ENCODE results near the gene TLR6. TPM values are rescaled to one million over a fixed set of nuclear protein-coding genes. Genes with fewer than 3 reads are reported as not detected.

TLR6 gene
- total and polyA plus RNA-seq, 4 donors, result 1.4 to 6.1 (median 2.3) TPM

DNA sequence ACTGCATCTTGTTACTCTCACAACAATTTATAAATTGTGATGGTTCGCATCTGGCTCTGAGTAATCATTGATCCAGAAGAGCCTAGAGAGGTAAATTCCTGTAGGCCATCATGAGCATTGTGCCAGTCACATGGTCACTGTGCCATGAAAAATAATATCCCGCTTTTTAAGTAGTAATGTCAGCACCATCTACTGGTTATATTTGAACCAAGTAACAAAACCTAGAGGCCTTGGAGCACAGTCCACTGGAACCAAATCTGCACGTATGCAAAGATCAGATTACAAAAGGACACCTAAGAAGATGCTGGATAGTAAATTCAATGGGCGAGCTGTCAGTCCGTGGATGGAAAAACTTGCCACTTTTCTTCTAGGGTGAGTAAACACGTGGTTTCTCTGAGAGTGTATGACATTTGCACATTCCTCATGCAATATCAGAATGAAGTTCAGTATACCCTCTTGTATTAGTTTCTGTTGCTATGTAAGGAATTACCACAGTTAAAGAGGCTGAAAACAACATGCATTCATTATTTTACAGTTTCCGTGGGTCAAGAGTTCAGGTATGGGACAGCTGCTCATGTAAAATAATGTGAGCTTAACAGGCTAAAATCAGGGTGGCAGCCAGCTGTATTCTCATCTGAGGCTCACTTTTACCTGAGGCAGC is 37.8 kb upstream of the TLR6 start:
- Histone ChIP-seq H3K4me3 (ENCODE audit: low read depth, low read length) (no peak overlapping the region), H3K27me3 (ENCODE audit: control insufficient read depth, insufficient read depth, low read length) (no peaks in the 10 kb centered on the region), H3K27ac (ENCODE audit: low read depth, low read length) (no peak overlapping the region), H3K36me3 (ENCODE audit: control insufficient read depth, insufficient read depth, low read length) (no peaks in the 10 kb centered on the region), H3K4me1 (ENCODE audit: control insufficient read depth, insufficient read depth, low read length) (no peaks in the 10 kb centered on the region), H3K9me3 (ENCODE audit: control insufficient read depth, insufficient read depth, low read length) (no peaks in the 10 kb centered on the region)
- DNase-seq (ENCODE audit: low read depth in 4 of 6, low spot score in 6 of 6), result no peak
- 91% methylated on average over 5 of the region's 7 CpGs for WGBS (ENCODE audit: insufficient coverage)

DNA sequence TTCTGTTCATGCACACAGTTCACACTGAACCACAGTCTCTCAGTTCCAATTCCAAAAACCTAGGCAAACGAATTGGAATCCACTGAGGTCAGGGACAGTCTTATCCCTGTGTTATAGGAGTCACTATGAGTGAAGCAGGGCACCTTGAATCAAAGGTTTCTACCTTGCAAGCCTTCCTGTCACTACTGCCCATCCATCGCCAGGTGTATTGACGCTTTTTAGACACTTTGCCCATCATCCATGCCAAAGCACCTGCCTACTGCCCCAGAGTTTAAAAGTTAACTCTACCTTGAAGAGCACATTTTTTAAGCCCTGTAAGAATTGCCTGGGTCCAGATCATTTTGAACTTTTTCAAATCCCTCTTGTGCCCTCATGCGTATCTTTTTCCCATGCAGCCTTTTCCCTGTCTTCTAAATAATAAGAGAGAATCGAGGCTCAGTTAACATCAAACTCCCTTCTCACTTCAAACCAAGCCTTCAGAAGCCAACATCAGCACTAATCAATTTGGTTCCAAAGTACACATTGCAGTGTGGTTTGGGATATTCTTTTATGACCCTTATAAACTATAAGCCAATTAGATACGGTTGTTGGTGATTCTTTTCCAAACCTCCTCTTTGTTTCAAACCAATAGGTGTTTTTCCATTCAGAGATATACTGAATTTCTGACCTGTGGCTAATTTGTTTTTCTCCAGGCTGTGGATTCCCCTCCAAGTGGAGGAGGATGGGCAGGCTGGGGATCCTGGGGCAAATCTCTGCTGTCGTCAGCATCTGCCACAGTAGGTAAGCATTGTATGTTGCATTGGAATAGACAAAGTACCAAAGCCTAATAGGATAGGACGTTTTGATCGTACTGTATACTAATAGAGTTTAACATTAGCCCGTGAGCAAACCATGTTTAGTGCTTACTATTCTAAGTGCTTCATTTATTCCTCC is 34.7 kb upstream of the TLR6 start:
- Histone ChIP-seq H3K27me3 (ENCODE audit: control insufficient read depth, insufficient read depth, low read length) (no peaks in the 10 kb centered on the region), H3K9me3 (ENCODE audit: control insufficient read depth, insufficient read depth, low read length) (no peaks in the 10 kb centered on the region), H3K4me3 (ENCODE audit: low read depth, low read length) (no peak overlapping the region), H3K4me1 (ENCODE audit: control insufficient read depth, insufficient read depth, low read length) (no peaks in the 10 kb centered on the region), H3K27ac (ENCODE audit: low read depth, low read length) (no peak overlapping the region), H3K36me3 (ENCODE audit: control insufficient read depth, insufficient read depth, low read length) (no peaks in the 10 kb centered on the region)
- DNase-seq (ENCODE audit: low read depth in 4 of 6, low spot score in 6 of 6), result no peak
- 97% methylated on average over 3 of the region's 10 CpGs for WGBS (ENCODE audit: insufficient coverage)

DNA sequence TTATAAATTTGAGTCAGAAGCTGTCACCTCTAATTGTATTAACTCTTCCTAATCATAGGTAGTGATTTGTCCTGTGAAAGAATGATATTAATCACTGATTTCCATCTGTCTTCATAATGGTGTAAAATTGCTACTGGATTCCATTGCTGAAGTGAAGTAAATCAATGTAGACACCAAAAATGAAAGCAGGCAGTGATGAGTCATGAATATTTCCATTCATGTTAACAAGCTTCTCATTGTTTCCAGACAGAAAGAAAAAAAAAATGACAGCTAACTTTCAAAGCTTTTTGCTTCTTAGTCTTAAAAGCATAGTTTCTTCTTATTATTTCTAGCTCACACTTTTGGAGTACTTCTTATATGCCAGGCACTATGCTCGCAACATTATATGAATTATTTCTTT is 32.5 kb upstream of the TLR6 start:
- peak overlapping the region; percentile 80 for H3K27ac ChIP-seq (ENCODE audit: low read depth, low read length)

DNA sequence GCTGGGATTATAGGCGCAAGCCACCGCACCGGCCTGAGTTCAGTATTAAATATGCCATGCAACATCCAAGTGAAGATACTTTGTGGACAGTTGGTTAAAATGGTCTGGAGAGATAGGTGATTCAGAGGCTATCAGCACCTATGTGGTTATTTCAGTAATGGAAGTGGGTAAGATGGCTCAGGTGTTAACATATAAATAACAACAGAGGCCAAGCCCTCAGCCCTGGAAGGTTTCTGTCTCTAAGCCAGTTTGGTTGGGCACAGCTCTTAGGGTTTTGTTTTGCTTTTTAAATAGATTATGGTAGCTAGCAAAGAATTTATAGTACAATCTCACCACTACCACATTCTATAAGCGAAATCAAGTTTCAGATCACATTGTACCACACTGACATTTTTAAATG is 27.6 kb upstream of the TLR6 start:
- H3K36me3 ChIP-seq (ENCODE audit: control insufficient read depth, insufficient read depth, low read length), result no peaks in the 10 kb centered on the region
- no CpG with 5 or more reads among the region's 4 CpGs for WGBS (ENCODE audit: insufficient coverage)
- no peaks in the 10 kb centered on the region for H3K27me3 ChIP-seq (ENCODE audit: control insufficient read depth, insufficient read depth, low read length)
- H3K4me3 ChIP-seq (ENCODE audit: low read depth, low read length), result no peak overlapping the region
- no peak overlapping the region for H3K27ac ChIP-seq (ENCODE audit: low read depth, low read length)
- no peaks in the 10 kb centered on the region for H3K9me3 ChIP-seq (ENCODE audit: control insufficient read depth, insufficient read depth, low read length)
- no peaks in the 10 kb centered on the region for H3K4me1 ChIP-seq (ENCODE audit: control insufficient read depth, insufficient read depth, low read length)
- DNase-seq (ENCODE audit: low read depth in 4 of 6, low spot score in 6 of 6), result no peak

More for the DNA sequence above, 32.5 kb upstream of the TLR6 start:
- no peaks in the 10 kb centered on the region for H3K4me1 ChIP-seq (ENCODE audit: control insufficient read depth, insufficient read depth, low read length)
- H3K9me3 ChIP-seq (ENCODE audit: control insufficient read depth, insufficient read depth, low read length), result no peaks in the 10 kb centered on the region
- H3K4me3 ChIP-seq (ENCODE audit: low read depth, low read length), result no peak overlapping the region
- peak in 1 of 6 donors; percentile 18 for DNase-seq (ENCODE audit: low read depth in 4 of 6, low spot score in 6 of 6)
- no peaks in the 10 kb centered on the region for H3K36me3 ChIP-seq (ENCODE audit: control insufficient read depth, insufficient read depth, low read length)
- no CpG with 5 or more reads among the region's 1 CpG for WGBS (ENCODE audit: insufficient coverage)
- no peaks in the 10 kb centered on the region for H3K27me3 ChIP-seq (ENCODE audit: control insufficient read depth, insufficient read depth, low read length)

DNA sequence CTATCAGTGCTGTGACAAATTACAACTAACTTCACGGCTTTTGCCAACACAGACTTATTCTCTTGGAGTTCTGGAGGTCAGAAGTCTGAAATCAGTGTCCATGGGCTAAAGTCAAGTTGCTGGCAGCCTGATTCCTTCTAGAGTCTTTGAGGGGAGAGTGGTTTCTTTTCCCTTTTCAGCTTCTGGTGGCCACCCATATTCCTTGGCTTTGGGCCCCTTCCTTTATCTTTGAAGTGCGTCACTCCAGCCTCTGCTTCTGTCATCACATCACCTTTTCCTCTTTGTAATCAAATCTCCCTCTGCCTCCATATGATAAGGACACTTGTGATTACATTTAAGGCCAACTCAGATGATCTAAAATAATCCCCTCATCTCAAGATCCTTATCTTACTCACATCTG is 20.0 kb upstream of the TLR6 start:
- no peaks in the 10 kb centered on the region for H3K36me3 ChIP-seq (ENCODE audit: control insufficient read depth, insufficient read depth, low read length)

DNA sequence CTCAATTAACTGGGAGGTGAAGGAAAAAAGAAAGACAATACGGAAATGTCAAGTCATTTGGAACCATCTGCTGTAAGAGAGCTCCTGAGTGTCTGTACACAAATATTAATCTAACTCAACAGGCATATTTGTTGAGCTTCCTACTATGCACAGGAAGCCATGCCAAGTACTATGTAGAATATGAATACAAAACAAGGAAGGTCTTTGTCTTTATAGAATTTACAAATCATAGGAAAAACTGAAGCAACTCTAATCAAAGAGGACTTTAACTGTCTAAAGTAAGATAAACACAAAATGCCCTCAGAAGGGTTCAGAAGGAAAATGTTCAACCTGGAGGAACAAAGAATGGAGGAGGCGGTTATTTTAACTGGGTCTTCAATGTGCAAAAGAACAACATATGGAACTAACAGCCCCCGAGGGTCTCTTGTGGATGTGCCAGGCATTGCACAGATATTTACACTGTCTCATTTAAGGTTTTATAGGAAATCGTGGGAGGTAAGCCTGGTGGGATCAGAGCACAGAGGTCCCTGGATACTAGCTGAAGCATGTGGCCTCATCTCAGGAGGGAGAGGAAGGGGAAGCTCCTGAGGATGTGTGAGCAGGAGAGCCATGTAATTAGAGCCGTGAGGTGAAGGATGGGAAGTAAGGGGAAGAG is 16.8 kb upstream of the TLR6 start:
- no peak overlapping the region for H3K4me3 ChIP-seq (ENCODE audit: low read depth, low read length)
- H3K27ac ChIP-seq (ENCODE audit: low read depth, low read length), result peak overlapping the region; percentile 33
- DNase-seq (ENCODE audit: low read depth in 4 of 6, low spot score in 6 of 6), result peak in 1 of 6 donors; percentile 54
- peaks cover under 1% of the 10 kb centered on the region for H3K4me1 ChIP-seq (ENCODE audit: control insufficient read depth, insufficient read depth, low read length)
- no peaks in the 10 kb centered on the region for H3K27me3 ChIP-seq (ENCODE audit: control insufficient read depth, insufficient read depth, low read length)
- WGBS (ENCODE audit: insufficient coverage), result 75% methylated on average over 3 of the region's 5 CpGs
- H3K36me3 ChIP-seq (ENCODE audit: control insufficient read depth, insufficient read depth, low read length), result no peaks in the 10 kb centered on the region
- H3K9me3 ChIP-seq (ENCODE audit: control insufficient read depth, insufficient read depth, low read length), result no peaks in the 10 kb centered on the region

More for the DNA sequence above, 20.0 kb upstream of the TLR6 start:
- H3K27ac ChIP-seq (ENCODE audit: low read depth, low read length), result no peak overlapping the region
- H3K4me1 ChIP-seq (ENCODE audit: control insufficient read depth, insufficient read depth, low read length), result no peaks in the 10 kb centered on the region
- no peak overlapping the region for H3K4me3 ChIP-seq (ENCODE audit: low read depth, low read length)
- 17% methylated on average over 1 of the region's 2 CpGs for WGBS (ENCODE audit: insufficient coverage)
- H3K27me3 ChIP-seq (ENCODE audit: control insufficient read depth, insufficient read depth, low read length), result no peaks in the 10 kb centered on the region
- no peak for DNase-seq (ENCODE audit: low read depth in 4 of 6, low spot score in 6 of 6)
- H3K9me3 ChIP-seq (ENCODE audit: control insufficient read depth, insufficient read depth, low read length), result no peaks in the 10 kb centered on the region

DNA sequence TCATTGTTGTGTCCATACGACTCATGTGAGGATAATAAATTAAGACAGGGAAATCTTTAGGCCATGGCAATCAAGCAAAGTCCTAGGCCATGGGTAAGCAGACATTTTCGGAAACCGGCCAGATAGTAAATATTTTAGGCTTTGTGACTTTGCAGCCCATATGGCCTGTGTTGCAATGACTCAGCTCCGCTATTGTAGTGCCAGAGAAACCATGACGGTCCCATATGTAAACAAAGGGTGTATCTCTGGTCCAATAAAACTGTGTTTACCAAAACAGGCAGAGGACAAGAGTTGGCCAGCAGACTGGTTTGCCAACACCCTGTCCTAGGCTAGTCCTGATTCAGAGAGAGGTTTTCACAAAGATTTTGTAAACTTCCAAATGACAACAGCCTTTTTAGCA is 16.0 kb upstream of the TLR6 start:
- no peak overlapping the region for H3K27ac ChIP-seq (ENCODE audit: low read depth, low read length)

DNA sequence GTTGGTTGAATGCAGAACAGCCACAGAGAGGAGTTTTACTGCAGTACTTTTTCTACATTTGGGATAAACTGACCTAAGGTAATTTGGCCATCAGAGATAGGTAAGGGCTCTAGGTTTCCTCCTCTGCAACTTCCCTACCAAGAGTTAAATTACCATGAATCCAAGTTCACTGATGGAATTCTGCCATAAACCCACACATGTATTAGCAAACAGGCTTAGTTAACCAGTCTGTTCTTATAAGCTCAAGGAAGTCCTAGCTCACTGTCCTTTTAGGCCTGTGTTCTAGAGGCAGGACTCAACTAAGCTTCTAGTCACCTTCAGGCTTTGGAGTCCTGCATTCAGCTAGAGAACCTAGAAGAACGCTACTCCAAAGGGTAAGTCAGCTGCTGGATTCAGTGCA is 15.0 kb upstream of the TLR6 start:
- no peak for DNase-seq (ENCODE audit: low read depth in 4 of 6, low spot score in 6 of 6)
- 86% methylated on average over 1 of the region's 1 CpG for WGBS (ENCODE audit: insufficient coverage)
- H3K36me3 ChIP-seq (ENCODE audit: control insufficient read depth, insufficient read depth, low read length), result no peaks in the 10 kb centered on the region

More for the DNA sequence above, 16.0 kb upstream of the TLR6 start:
- peaks cover 8% of the 10 kb centered on the region for H3K4me1 ChIP-seq (ENCODE audit: control insufficient read depth, insufficient read depth, low read length)
- peaks cover 4% of the 10 kb centered on the region for H3K27me3 ChIP-seq (ENCODE audit: control insufficient read depth, insufficient read depth, low read length)
- no peaks in the 10 kb centered on the region for H3K36me3 ChIP-seq (ENCODE audit: control insufficient read depth, insufficient read depth, low read length)
- no peak overlapping the region for H3K4me3 ChIP-seq (ENCODE audit: low read depth, low read length)
- H3K9me3 ChIP-seq (ENCODE audit: control insufficient read depth, insufficient read depth, low read length), result no peaks in the 10 kb centered on the region
- DNase-seq (ENCODE audit: low read depth in 4 of 6, low spot score in 6 of 6), result no peak
- 72% methylated on average over 5 of the region's 5 CpGs for WGBS (ENCODE audit: insufficient coverage)

DNA sequence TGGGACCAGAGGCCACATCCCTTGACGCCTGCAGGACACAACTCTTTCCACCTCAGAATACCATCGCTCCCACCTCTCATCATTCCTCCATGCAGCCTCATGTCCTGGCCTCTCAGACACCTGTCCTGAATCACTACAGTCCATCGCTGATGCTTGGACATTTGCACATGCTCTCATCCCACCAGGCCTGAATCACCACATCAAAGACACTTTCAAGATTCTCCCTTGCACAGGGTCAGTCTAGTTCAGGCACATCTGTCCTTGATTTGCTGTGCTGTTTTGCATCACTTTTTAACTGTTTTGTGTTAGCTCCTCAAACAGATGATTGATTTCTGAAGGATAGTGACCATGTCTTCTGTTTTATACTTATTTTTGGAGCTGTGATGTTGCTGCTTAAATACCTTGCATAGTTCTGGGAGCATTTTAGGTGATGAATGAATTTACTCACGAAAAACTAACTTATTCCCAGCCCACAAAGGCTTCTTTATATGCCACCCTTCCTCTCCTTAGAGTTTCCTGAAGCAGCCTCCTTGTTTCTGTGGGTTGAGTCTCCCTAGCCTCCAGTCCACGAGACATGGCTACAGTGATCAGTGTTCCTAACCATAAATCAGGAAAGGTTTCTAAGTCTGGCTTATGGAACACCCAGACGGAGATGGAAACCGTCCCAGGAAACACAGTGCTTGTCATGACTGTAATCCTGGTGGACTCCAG is 13.6 kb upstream of the TLR6 start:
- DNase-seq (ENCODE audit: low read depth in 4 of 6, low spot score in 6 of 6), result peak in 2 of 6 donors; percentile 19 to 32
- 75% methylated on average over 4 of the region's 7 CpGs for WGBS (ENCODE audit: insufficient coverage)
- no peak overlapping the region for H3K27ac ChIP-seq (ENCODE audit: low read depth, low read length)
- H3K9me3 ChIP-seq (ENCODE audit: control insufficient read depth, insufficient read depth, low read length), result no peaks in the 10 kb centered on the region
- no peak overlapping the region for H3K4me3 ChIP-seq (ENCODE audit: low read depth, low read length)
- H3K4me1 ChIP-seq (ENCODE audit: control insufficient read depth, insufficient read depth, low read length), result peaks cover 8% of the 10 kb centered on the region
- H3K36me3 ChIP-seq (ENCODE audit: control insufficient read depth, insufficient read depth, low read length), result no peaks in the 10 kb centered on the region
- H3K27me3 ChIP-seq (ENCODE audit: control insufficient read depth, insufficient read depth, low read length), result peaks cover 4% of the 10 kb centered on the region

More for the DNA sequence above, 15.0 kb upstream of the TLR6 start:
- Histone ChIP-seq H3K4me1 (ENCODE audit: control insufficient read depth, insufficient read depth, low read length) (peaks cover 8% of the 10 kb centered on the region), H3K9me3 (ENCODE audit: control insufficient read depth, insufficient read depth, low read length) (no peaks in the 10 kb centered on the region), H3K27me3 (ENCODE audit: control insufficient read depth, insufficient read depth, low read length) (peaks cover 4% of the 10 kb centered on the region), H3K4me3 (ENCODE audit: low read depth, low read length) (no peak overlapping the region), H3K27ac (ENCODE audit: low read depth, low read length) (no peak overlapping the region)

All from spinal cord (tissue), 10 donors.